Hepatocyte (in vitro differentiated cells): ENCODE measurements around the gene CUX1.

Experiments used
- CTCF ChIP-seq: fragments of 200-600 bp; sonication (generic); IDR thresholded peaks from 2 replicates; pipeline ENCODE4 v1.5.1; 2016; ENCODE audit warnings: antibody characterized with exemption, mild to moderate bottlenecking; ENCODE audit not compliant: poor library complexity
- EZH2 ChIP-seq: fragments of 200-600 bp; sonication (generic); IDR thresholded peaks from 2 replicates; pipeline ENCODE4 v1.6.1; 2016; ENCODE audit warnings: antibody characterized with exemption, mild to moderate bottlenecking, borderline replicate concordance

GRCh38 chr7:101905203-101905865 is 87.9 kb downstream of the CUX1 start:
- TF ChIP-seq EZH2: no peak
- no peak for TF ChIP-seq CTCF
